Body of pancreas (tissue), 4 donors: Measurements from ENCODE around the gene IL2RA. TPM values are rescaled to one million over a fixed set of nuclear protein-coding genes. Genes with fewer than 3 reads are reported as not detected.

Source experiments
- ATAC-seq: fragments of 150-250 bp; one replicate; pipeline ENCODE4 v1.9.1; 2016
- DNase-seq, 4 donors: peaks; one replicate each; pipeline ENCODE4 v3.0.0-alpha.2; 2019
- H3K27ac ChIP-seq, 4 donors: fragments of 200-600 bp; sonication (generic); 1 replicate in 3 of 4; 2 replicates in 1 of 4; pipeline versions ENCODE4 v1.5.1 to v1.6.1; 2016 to 2019; ENCODE audit warnings: mild to moderate bottlenecking in 1 of 4, mixed read lengths in 1 of 4, moderate library complexity in 1 of 4
- H3K27me3 ChIP-seq, 2 donors: fragments of 200-600 bp; sonication (generic); one replicate each; pipeline ENCODE4 v1.6.0; 2016; ENCODE audit warnings: mild to moderate bottlenecking in 1 of 2
- H3K36me3 ChIP-seq, 2 donors: fragments of 200-600 bp; sonication (generic); replicated peaks in 1 of 2; 2 replicates each; pipeline ENCODE4 v1.5.1; 2016; ENCODE audit warnings: low read depth in 2 of 2; ENCODE audit not compliant: insufficient read depth in 1 of 2
- H3K4me1 ChIP-seq: fragments of 200-600 bp; sonication (generic); one replicate; pipeline ENCODE4 v1.6.0; 2016
- H3K4me3 ChIP-seq, 2 donors: fragments of 200-600 bp; sonication (generic); 1 replicate in 1 of 2; 2 replicates in 1 of 2; pipeline ENCODE4 v1.5.1; 2016 to 2019
- H3K9me3 ChIP-seq, 3 donors: fragments of 200-600 bp; sonication (generic); 1 replicate in 2 of 3; 2 replicates in 1 of 3; pipeline ENCODE4 v1.5.1; 2016
- CTCF ChIP-seq, 7 experiments: fragments of 450-650 bp in 4 of 7; fragments of 200-600 bp in 3 of 7; sonication (generic) in 3 of 7; IDR thresholded peaks; one replicate each; pipeline ENCODE4 v1.5.1; 2016 to 2019; ENCODE audit warnings: antibody characterized with exemption in 7 of 7
- POLR2A ChIP-seq, 3 donors: fragments of 450-650 bp; IDR thresholded peaks; one replicate each; pipeline ENCODE4 v1.6.1; 2016; ENCODE audit warnings: antibody characterized with exemption in 3 of 3, mild to moderate bottlenecking in 2 of 3
- WGBS, 2 donors: methylation state at CpG; one replicate each; pipeline ENCODE4 v1.1.5; 2017; 5-methylcytosine and 5-hydroxymethylcytosine counted together
- intact Hi-C: fragments of 100-400 bp; cut with DNase I; formaldehyde crosslinking; loops from one replicate; pipeline ENCODE4 v1.15.1; 2023
- total RNA-seq, 2 donors: library from RNA; depleted of rRNA; stranded (reverse); fragments of >200 nt; gene quantifications; one replicate each; pipeline ENCODE4 v1.1.0, GENCODE V29; 2016

The IL2RA gene
- total RNA-seq, 2 donors from 2014 or later = 0.52 to 0.99 TPM

- no peak overlapping the region for H3K27ac ChIP-seq
- no peaks in the 10 kb centered on the region for H3K4me1 ChIP-seq
- no peaks in the 10 kb centered on the region for H3K27me3 ChIP-seq
- no peak overlapping the region for H3K4me3 ChIP-seq
- intact Hi-C loops = no loop called here
- no peak for ATAC-seq
- no peaks in the 10 kb centered on the region for H3K9me3 ChIP-seq
- 62 to 68% methylated on average over 17 of the region's 17 CpGs for WGBS, 2 donors
- DNase-seq = no peak
- TF ChIP-seq POLR2A (IDR thresholded peaks at IDR 0.05) (no peak), CTCF (IDR thresholded peaks at IDR 0.05) (no peak)
- no peaks in the 10 kb centered on the region for H3K36me3 ChIP-seq
These were observed 48.6 kb downstream of the IL2RA start for GRCh38 chr10:6013413-6014192.

- 76 to 80% methylated on average over 15 of the region's 15 CpGs for WGBS, 2 donors
- Histone ChIP-seq H3K9me3 (peaks cover 0 to 5% (median 0%) of the 10 kb centered on the region in 3 donors), H3K36me3 (no peaks in the 10 kb centered on the region), H3K4me3 (no peak overlapping the region), H3K27ac (no peak overlapping the region), H3K27me3 (no peaks in the 10 kb centered on the region), H3K4me1 (no peaks in the 10 kb centered on the region)
- TF ChIP-seq CTCF (IDR thresholded peaks at IDR 0.05) = no peak
- TF ChIP-seq POLR2A (IDR thresholded peaks at IDR 0.05) = no peak
- DNase-seq = no peak
- intact Hi-C loops = no loop called here
- no peak for ATAC-seq
These were observed 49.9 kb downstream of the IL2RA start for GRCh38 chr10:6012121-6012905.

GRCh38 chr10:6011558-6011957 lies 50.6 kb downstream of the IL2RA start:
- Histone ChIP-seq H3K36me3 (no peaks in the 10 kb centered on the region), H3K27ac (no peak overlapping the region)

GRCh38 chr10:6010569-6010968 lies 51.6 kb downstream of the IL2RA start:
- H3K4me1 ChIP-seq = no peaks in the 10 kb centered on the region
- TF ChIP-seq CTCF (IDR thresholded peaks at IDR 0.05) (no peak), POLR2A (IDR thresholded peaks at IDR 0.05) (no peak)
- no peaks in the 10 kb centered on the region for H3K36me3 ChIP-seq
- ATAC-seq (no peak), DNase-seq (no peak)
- H3K27me3 ChIP-seq = no peaks in the 10 kb centered on the region
- H3K9me3 ChIP-seq = peaks cover 0 to 8% (median 0%) of the 10 kb centered on the region in 3 donors
- no peak overlapping the region for H3K4me3 ChIP-seq
- intact Hi-C loops = no loop called here
- WGBS, 2 donors = 66 to 79% methylated on average over 3 of the region's 3 CpGs
- no peak overlapping the region for H3K27ac ChIP-seq

More at GRCh38 chr10:6011558-6011957, 50.6 kb downstream of the IL2RA start:
- ATAC-seq (no peak), DNase-seq (no peak)
- H3K4me1 ChIP-seq = no peaks in the 10 kb centered on the region
- WGBS, 2 donors = 90 to 92% methylated on average over 8 of the region's 8 CpGs
- H3K27me3 ChIP-seq = no peaks in the 10 kb centered on the region
- intact Hi-C loops = no loop called here
- peaks cover 0 to 8% (median 0%) of the 10 kb centered on the region in 3 donors for H3K9me3 ChIP-seq
- TF ChIP-seq CTCF (IDR thresholded peaks at IDR 0.05) = no peak
- no peak for TF ChIP-seq POLR2A (IDR thresholded peaks at IDR 0.05)
- H3K4me3 ChIP-seq = no peak overlapping the region
